NCI-H510A (cell line): ENCODE data around the gene CPSF3.
"Not testable (repeated sequence)": the region's sequence is repeated elsewhere in the genome, so short reads cannot be mapped to it uniquely, and the experiment has no call there.

Experiments
- DNase-seq: peaks from one replicate; lab custom pipeline; 2025; lab: John Stamatoyannopoulos, UW

CPSF3 gene

DNA sequence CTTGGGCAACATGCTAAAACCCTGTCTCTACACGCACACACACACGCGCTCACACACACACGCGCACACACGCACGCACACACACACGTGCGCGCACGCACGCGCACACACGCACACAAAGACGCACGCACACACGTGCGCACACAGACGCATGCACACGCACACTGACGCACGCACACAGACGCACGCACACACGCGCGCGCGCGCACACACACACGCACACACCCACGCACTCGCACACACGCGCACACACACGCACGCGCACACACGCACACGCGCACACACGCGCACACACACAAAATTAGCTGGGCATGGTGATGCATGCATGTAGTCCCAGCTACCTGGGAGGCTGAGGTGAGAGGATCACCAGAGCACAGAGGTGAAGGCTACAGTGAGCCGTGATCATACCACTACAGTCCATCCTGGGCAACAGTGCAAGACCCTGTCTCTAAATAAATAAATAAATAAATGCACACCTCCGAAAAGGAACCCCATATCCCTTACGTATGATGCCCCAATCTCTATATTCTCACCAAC, 42.8 kb downstream of the CPSF3 start:
- no peak for DNase-seq

DNA sequence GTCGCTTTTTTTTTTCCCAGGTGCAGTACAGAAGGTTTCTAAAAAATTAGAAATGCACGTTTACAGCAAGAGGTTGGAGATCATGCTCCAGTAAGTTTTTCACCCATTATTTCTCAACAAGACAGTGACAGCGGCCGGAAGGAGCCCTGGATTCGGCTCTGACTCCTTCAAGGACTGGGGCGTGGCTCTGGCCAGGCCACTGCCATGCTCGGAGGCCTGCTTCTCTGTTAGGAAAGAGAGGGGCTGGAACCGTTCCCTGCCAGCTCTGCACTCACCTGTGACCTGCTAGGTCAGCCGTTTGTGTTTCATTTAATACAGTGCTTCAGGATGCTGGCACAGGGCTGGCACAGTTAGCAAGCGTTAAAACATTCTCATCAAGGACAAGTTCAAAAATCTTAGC, 44.2 kb downstream of the CPSF3 start:
- DNase-seq: no peak

DNA sequence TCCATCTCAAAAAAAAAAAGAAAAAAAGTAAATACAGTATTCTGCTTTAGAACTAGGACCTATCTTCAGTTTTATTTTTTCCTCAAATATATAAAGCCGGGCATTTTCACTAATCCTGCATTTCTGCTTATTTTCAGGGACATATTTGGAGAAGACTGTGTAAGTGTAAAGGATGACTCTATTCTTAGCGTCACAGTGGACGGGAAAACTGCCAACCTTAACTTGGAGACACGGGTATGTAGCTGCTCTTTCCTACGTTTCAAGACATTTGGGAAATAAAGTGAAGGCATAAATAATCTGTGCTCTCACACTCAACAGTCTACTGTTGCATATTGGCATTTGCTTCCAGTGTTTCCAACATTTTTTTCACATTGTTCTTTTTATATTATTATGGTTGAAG, 47.8 kb downstream of the CPSF3 start:
- DNase-seq: no peak

DNA sequence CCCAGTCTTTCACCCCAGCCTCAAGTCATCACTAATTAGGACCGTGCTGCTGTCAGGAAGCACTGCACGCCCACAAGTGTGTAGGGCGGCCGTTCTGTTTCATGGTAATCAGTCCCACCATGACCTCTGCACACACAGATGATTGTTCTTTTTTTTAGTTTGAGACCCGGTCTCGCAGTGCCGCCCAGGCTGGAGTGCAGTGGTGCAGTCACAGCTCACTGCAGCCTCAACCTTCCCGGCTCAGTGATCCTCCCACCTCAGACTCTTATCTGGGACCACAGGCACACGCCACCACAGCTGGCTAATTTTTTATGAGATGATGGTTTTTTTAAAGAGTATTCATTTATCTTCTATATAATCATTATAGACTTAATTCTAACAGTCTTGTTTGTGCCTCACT, 49.1 kb downstream of the CPSF3 start:
- DNase-seq: no peak

DNA sequence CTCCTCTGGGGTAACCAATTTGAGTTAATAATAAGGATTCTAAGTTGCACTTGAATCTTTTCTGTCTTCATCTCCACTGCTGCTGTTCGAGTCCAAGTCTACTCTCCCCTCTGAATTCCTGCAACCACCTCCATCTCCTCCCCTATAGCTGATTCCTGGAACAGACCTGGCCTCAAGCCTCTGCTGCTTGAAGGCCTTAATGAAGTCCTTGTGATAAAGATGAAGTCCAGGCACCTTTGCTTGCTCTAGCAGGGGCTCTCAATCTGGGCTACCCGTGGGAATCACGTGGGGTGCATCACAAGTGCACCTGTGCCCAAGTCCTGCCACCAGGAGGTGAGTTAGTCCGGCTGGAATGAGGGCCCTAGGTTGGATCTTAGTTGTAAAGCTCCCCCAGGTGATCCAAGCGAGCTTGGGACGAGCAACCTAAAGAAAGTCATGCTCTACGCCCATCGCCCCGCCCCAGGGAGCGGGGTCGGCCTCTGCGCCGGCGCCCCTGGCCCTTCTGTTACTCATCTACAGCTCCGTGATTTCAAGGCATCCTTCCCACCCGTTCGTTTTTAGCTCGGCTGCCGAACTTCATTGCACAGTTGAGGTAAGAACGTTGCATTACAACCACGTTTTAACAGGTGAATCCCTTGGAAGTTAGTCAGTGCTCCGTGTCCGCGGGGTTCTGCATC, 50.0 kb downstream of the CPSF3 start:
- no peak for DNase-seq

DNA sequence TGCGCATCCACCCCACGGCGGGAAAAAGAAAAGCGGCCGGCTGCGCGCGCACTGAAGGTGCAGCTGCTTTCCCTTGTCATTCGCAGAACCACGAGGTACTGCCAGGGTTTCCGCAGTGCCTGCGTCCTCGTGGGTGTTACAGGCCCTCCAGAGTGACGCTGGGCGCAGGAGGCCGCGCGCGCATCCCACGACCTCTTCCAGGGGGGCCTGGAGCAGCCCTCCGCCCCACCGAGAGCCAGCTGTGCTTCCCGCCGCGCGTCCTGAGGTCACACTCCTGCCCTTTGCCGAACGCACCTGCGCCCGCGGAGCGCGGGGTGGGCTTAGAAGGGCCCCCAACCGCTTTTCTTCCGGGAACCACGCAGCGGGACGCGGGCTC, 50.5 kb downstream of the CPSF3 start:
- no peak for DNase-seq

DNA sequence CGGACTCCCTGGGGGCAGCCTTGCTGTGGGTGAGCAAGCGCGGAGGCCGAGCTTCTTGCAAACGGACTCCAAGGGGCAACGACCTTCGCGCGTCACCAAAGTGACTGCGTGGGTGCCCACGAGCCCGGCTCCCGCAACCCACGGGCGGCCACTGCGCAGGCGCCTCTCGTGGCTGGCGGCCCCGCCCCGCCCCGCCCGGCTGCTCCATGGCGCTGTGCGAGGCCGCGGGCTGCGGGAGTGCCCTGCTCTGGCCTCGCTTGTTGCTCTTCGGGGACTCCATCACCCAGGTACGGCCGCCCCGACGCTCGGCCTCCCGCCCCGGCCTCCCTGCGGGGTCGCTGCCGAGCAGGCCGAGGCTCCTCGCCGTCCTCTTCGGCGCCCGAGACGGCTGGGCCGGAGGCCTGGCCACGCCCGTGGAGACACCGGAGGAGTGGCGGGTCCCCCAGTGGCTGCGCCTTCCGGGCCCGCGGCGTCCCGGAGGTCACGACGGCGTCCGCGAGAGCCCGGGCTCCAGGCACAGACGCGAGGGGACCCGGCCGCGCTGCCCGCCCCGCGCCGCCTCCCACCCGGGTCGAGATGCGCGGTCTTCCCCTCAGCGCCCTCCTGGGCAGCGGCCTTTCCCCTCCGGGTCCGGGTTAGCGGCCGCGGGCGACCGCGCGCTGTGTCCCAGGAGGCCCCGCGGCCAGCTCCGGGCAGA, 51.1 kb downstream of the CPSF3 start, which contains the start of gene IAH1:
Gene IAH1 (plus strand): TSS at position 191 of the 697 bp plus-strand sequence. CDS start 16 bp downstream, at position 207.
- DNase-seq: peak; percentile 21

DNA sequence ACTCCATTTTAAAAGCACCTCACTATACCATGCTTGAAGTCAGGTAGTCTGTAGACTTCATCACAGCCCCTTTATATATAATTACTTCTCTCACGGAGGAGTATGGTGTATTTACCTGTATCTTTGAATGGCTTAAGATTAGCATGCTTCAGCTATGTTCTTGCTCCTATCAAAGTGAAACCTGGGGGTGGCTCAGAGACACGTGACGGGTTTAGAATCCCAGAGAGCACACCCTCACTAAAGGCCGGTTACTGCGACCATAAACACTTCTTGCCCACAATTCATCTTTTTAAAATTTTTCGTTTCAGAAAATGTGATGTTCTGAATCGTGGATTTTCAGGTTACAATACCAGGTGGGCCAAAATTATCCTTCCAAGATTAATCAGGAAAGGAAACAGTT, 54.5 kb downstream of the CPSF3 start:
- no peak for DNase-seq

DNA sequence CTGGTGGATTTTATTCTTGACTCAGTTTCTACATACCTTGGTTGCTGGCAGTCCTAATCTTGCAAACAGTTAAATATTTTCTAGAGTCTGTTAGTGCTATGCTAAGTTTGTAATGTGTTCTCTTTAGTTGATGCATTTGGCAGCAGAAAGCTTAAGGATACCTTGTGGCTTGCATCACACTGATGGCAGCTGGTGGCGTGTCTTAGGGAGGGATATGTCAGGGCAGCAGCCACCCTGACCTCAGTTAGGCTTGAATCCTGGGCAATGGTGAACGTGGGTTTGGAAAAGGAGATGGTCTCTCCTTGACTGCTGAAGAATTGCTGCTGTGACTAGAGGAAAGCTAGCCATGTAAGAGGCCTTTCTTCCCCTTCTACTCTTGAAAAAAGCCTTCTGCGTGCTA, 55.1 kb downstream of the CPSF3 start:
- no peak for DNase-seq

DNA sequence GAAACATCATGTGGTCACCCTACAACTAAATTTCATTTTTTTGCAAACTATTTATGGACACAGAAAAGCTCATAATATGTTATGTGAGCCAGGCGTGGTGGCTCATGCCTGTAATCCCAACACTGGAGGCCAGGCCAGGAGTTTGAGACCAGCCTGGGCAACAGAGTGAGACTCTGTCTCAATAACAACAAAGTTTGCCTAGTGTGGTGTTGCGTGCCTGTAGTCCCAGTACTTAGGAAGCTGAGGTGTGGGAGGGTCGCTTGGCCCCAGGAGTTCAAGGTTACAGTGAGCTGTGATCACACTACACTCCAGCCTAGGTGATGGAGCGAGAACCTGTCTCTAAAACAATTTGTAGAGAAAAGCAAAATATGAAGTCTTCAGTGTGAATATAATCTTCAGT, 56.7 kb downstream of the CPSF3 start:
- no peak for DNase-seq

DNA sequence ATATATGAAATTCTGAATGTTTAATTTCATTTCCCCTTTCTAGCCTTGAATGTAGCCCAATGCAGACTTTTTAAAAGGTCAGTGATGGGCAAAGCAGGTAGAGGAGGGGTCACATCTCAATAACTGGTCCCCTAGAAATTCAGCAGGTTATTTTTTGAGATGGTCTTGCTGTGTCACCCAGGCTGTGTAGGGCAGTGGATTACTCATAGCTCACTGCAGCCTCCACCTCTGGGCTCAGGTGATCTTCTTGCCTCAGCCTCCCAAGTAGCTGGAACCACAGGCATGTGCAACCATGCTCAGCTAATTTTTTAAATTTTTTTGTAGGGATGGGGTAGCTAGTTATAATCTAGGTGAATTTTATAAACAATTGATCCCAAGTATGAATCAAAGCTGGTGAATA, 59.7 kb downstream of the CPSF3 start:
- no peak for DNase-seq

DNA sequence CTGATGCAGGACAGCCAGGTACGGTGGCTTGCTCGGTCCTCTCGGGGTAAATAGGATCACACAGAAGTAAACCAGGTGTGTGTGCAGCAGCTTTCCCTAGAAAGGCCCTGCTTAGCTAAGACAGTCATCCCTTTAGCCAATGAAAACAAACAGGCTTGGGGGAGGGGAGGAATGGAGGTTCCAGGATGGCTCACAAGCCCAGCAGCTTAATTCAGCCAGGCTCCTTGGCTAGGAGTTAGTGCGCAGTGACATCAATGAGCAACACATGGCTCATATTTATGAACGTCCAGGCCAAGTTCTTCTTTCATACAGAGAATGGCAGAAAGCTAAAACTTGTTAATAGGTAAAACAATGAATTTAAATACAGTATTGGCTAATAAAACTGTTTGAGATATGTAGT, 61.1 kb downstream of the CPSF3 start:
- DNase-seq: no peak

DNA sequence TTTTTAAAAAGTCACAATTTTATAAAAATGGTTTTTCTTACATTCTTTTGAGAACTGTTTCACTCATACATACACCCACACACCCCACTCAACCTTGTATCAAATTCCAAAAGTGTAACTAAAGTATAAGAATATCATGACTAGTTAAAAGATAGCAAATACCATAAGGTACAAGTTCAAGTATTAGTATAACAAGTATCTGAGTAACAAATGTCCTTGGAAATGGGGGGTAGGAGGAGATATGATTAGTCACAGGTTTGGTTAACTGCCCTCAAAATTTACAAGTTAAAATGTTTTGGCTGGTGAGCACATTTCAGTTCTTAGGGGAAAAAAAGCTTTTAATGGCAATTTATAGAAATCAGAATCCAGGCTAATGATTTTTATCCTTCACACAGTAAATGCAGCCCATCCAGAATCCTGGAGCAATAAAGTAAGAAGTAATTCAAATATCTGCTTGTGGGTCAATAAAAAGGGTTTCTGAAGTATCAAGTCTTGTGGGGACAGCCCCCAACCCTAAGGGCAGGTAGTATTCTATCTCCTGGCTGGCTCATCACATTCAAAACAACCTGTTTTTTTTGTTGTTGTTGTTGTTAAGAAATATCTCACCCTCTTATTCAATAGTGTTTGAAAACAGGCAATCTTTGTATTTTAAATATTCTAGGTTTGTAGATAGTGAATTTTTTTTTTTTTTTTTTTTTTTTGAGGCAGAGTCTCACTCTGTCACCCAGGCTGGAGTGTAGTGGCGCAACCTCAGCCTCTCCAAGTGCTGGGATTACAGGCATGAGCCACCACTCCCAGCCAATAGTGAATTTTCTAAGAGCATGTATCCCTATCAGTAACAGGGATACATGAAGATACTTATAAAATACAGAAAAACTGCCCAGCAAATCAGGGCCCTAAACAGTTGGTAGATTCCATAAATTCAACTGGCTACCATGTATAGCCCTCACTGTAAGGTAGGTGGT, 65.4 kb downstream of the CPSF3 start:
- DNase-seq: no peak

DNA sequence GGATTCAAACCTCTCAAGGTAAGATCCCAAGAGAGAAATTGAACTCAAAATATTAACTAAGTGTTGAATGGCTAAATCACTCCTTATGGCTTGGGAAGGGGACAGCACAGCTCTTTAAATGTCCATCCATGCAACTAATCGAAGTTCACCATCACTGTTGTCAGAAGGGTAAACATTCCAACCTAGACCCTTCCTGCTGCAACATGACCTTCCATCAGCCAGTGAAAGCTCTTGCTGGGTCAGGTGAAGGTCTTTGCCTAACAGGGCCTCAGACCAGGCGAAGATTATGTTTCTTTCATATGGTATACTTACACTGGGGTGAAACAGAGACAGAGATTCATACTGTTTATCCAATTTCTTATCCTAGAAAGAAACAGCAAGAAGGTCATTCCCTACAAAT, 67.3 kb downstream of the CPSF3 start:
- no peak for DNase-seq

DNA sequence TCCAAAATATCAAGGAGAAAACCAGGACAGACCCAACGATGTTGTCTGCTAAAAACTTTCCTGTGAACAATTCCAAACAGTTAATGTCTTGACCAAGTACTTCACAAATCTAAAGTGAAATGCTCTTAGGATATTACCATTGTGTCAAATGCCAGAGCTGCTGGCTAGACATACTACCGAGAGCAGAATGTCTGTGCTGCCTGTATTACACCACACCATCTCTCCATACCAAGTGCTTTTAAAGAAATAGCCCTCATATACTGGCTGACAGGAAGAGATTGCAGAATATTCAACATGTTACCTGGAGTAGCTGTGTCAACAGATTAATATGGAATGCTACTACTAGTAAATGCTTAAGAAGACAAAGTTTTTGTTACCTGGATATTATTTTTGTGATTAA, 69.5 kb downstream of the CPSF3 start:
- DNase-seq: no peak

DNA sequence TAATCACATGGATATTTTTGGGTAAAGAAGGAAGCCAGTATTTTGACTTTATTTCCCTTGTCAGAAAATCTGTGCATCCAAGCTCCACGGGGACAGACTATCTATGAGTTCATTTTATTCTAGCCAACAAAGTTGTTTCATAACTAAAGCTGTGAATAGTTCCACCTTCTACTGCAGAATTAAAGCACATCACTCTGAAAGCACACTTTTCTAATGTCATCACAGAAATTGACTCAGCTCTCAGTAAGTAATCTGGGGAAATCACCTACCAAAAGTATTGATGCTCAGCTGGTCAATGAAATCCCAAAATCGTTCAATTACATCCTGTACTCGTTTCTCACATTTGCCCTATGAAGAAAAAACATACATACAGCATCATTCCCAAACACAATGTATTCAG, 70.0 kb downstream of the CPSF3 start:
- DNase-seq: no peak

DNA sequence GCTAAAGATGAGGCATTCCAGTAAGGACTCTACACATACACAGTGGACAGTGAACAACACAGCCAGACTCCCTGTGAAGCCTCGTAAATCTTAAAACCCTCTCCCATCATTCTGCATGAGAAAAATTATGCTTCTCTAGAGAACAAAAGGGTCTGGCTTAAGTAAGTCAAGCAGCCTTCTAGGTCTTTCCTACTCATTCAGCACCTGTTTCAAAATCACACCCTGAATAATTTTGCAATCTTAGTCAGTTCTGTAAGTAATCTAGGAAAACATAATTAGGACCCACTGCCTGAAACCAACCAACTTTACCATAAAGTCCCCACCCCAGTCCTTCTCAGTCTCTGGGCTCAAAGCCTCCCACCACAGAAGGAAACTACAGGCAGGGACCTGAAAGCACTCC, 70.6 kb downstream of the CPSF3 start:
- no peak for DNase-seq

DNA sequence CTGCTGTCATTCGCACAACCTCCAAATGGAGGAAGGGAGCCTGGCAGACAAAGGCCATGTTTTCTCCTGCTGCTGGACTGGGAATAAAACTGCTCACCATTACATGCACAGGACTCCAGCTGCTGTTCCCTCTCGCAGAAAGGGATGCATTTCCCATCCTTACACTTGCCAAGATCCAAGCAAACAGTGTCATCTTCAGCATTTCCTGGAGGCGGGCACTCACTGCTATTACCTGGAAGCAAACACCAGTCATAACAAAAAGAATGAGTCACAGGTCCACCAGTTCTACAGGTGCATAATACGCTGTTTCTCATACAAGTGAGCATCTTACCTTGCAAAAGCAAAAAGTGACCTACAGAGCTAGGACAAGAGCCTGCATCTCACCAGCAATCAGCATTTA, 73.6 kb downstream of the CPSF3 start:
- DNase-seq: peak; percentile 24

DNA sequence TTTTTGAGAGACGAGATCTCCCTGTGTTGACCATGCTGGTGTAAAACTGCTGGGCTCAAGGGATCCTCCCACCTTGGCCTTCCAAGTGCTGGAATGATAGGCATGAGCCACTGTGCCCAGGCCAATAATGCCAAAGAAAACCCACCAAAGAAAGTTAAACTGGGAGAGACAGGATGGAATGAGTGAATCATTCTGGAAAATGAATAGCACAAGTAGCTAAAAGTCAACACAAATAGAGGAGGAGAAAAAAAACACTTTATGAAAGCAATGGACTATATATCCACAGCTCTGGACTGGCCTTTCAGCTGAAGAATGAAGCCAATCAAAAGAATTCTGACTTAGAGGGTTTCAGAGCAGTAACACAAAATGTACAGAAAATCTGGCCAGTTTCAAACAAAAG, 74.8 kb downstream of the CPSF3 start:
- DNase-seq: no peak

DNA sequence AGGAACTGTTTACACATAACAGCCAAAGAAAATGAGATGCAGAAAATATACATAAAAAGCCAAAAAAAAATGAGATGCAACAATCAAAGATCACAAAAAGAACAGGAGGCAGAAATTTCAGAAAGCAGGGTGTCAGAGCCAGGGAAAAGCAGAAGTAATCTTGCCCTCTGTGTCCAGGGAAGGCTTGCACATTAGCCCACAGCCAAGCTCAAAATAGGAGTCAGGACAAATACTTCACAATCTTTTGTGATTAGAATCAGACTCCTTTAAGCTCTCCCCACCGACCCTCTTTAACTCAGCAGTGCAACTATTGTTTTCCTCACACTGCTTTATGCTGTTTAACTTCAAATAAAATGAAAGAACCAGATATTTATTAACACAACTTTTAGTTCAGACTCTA, 85.5 kb downstream of the CPSF3 start:
- DNase-seq: no peak

DNA sequence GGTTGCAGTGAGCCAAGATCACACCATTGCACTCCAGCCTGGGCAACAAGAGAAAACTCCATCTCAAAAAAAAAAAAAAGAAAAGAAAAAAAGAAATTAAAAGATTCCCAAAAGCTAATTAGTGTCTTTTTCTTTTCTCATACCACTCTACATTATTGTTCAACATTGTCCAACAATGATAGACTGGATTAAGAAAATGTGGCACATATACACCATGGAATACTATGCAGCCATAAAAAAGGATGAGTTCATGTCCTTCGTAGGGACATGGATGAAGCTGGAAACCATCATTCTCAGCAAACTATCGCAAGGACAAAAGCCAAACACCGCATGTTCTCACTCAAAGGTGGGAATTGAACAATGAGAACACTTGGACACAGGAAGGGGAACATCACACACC, 90.5 kb downstream of the CPSF3 start:
- DNase-seq: not testable (repeated sequence)

DNA sequence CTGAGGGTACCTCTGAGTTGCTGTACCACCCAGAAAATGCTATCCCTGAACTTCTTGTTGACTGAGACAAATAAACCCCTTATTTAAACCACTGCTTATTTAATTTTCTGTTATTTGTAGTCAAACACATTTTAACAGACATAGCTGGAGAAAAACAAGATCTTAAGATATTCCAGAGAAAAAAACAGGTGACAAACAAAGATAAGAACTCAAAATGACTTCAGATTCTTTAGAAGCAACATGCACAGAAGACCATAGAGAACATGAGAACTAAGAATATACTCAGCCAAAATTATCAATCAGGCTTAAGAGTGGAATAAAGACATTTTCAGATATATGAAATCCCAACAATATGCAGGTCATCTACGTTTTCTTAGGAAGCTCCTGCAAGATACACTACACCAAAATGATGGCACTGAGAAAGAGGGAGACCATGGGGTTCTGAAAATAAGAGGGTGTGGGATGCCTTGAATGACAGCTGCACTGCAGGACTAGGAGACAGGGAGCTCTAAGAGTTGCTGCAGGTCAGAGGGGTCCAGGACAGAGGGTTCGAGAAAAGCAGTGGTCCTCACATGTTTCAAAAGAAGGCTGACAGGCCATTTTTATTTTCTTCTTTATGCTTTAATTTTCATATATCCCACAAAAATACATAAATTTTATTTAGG, 93.8 kb downstream of the CPSF3 start:
- no peak for DNase-seq
